ENCODE measurements around the gene ZDHHC7.
"Not testable (repeated sequence)": the region's sequence is repeated elsewhere in the genome, so short reads cannot be mapped to it uniquely, and the experiment has no call there.

The ZDHHC7 gene

DNA sequence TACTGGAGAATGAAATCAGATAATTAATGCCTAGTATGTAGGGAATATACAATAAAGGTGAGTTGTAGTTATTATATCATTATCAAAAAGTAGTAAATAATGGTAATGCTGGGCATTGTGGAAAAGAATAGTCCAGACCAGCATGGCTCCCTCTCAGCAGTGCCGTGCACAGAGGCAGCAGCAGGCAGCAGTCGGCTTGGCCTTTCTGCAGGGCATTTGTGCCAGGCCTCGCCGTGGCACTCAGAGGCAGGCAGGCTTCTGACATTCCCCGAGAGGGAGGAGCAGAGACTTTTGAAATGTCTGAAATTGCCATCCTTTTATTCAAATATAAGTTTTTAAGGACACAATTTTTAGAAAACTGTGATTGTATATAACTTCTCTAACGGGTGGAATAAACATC lies 31.3 kb upstream of the ZDHHC7 start:
- no peak for DNase-seq

DNA sequence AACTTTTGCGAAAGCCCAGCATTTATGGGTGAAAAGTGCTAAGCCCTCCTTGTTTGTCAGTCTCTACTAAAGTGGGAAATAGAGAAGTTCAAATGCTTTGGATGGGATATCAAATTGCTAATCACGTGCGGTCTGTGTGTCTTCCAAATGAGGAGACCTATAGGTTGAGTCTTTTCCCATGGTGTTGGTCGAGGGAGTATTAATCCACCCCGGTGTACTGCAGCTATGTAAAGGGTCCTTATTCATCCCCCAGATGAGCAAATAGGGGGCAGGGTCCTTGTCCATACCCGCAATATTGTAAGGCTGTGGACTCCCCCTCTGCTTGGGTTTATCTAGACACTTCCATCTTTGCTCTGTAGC lies 30.8 kb upstream of the ZDHHC7 start:
- no peak for DNase-seq

DNA sequence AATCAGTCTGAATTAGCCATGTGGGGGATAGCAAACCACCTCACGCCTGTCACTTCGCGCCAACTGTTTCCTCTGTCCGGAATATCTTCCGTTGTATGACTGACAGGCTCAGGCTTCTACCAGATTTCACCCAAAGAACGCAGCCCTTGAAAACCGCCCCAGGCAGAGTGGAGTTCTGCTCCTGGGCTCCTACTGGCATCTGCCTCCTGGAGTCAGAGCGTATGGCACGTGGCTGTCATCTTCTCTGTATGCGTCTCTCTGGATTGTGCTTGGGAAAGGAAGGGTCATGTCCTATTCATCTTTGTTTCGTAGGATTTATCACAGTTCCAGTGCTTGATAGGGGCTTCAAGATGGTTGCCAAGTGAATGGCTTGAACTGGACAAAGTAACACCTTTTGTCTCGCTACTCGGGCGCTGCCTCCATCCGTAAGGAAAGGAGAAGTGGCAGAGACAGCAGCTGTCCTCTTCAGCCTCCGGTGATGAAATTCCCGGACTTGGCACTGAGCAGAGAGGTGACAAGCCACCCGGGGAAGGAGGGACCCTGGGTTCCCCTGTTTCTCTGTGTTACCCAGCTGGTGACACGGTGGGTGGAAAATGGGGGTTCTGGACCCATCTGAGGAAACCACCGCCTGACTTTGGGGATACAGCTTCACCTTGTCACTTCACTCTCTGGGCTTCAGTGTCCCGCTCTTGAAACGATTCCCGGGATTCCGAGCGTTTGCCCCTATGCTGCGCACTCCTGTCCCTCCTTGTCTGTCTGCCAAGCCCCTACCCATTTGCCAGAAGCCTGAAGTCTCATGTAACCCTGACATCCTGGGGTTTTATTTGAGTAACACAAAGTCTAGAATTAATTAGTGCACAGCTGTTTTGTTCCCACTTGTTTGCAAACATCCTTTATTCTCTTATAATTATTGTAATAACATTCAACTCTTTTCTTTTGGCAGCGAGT lies 30.2 kb upstream of the ZDHHC7 start:
- DNase-seq = no peak

DNA sequence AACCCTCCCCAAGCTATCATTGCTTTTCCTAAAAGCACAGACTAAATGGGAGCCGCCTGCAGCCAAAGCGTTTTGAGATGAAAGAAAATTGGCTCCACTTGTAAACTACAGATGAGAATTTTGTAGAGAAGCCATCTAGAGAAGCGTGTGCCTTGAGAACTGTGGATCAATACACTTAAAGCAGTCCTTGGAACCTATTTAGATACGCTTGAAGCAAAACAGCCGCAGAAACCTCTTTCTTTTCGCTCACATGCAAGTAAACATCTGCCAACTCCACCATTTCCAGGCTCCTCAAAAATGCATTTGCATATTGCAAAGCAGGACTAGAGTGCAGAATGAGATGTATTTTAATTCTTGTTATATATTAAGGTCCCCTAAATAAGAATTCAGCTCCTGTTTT lies 29.4 kb upstream of the ZDHHC7 start:
- no peak for DNase-seq

DNA sequence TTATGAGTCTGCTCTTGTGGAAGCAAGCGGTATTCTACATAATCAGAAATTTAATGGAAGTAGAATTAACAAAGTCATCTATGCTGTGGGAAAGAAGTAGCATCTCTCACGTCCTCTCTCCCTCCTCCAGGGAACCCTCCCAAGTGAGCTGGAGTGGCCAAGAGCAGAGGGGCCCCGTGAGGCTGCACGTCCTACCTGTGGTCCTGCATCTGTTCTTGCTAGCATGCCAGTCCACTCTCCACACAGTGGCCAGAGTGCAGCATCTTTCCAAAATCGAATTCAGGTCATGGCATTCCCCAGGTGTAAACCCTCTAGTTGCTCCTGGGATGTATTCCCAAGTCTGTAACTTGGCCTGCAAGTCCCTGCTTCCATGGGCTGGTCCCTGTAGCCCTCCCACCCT lies 26.4 kb upstream of the ZDHHC7 start:
- DNase-seq = no peak

DNA sequence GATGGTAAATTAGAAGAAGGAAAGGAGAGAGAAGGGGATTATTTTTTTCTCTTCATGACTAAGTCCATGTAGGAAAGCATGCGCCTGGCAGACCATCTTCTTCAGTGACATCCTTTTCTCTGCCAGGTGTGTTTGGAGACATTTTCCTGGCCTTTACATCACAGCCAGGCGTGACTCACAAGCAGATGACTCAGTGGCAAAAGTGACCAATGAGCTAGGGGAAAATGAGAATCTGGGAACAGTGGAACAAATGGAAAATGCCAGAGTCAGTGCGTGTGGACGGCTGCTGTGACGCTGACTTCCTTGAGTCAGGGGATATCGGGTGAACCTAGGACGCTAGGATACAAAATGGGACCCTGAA lies 25.7 kb upstream of the ZDHHC7 start:
- DNase-seq = peak in 1 of 2 donors; percentile 22

DNA sequence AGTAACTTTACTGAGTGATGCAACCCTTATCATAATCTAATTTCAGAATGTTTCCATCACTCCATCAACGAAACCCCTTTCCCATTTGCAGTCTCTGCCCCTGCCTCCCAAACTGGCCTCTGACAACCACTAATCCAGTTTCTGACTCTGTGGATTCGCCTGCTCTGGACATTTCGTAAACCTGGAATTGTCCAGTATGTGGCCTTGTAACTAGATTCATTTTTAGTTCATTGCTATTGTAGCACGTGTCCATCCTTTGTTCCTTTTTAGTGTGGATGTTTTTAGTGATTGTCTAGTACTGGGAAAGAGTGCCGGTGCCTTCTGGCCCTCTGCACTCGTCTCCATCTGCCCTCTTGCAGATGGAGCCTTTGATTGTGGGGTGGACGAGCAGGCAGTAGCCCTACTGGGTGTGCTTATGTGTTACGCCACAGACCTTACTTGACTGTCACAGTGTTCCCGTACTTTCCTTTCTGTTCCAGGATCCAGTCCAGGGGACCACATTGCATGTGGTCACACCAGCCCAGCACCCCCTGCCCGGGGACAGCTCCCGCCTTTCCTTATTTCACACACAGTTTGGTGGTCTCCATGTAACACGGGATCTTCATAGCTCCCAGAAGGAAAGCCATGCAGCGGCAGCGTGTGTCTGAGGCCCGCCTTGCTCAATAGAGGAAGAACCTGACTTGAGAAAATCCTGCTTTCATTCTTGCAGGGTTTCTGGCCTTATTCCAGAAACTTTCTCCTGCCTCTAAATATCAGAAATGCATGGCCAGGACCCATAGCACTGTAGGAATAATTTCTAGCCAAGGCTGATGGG lies 25.1 kb upstream of the ZDHHC7 start:
- no peak for DNase-seq

DNA sequence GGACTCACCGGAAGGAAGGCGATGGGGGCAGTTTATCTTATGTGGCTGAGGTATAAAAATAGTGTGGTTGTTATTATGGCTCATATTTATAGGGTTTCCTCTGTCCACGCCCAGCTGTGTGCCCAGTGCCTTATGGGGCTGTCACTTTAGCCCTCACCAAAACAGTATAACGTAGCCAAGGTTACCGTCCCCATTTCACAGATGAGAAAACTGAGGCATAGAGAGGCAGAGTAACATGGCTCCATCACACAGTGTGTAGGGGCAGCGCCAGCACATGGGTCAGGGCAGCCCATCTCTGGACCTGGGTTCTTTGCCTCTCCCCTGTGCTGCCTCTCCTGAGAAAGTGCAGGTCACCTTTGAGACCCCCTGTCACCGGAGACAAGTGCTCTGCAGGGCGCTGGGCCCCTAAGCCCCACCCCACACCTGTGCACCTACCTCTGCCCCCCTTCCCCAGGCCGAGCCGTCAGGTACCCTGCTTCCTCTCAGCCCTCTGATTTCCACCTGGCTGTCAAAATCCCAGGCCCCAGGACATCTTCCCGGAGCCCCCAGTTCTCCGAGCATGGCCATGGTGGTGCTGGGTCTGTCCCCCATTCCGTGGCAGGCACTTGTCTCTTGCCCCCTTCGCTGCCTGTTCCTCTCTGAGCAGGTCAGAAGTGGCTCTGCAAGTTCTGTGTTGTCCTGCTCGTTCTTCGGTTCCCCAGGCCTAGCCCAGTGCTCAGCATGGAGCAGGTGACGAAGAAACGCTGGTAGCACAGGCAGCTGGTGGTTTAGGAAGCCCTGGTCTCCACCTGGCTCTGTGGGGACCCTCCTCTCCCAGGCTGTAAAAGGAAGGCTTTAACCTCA lies 23.5 kb upstream of the ZDHHC7 start:
- no peak for DNase-seq

DNA sequence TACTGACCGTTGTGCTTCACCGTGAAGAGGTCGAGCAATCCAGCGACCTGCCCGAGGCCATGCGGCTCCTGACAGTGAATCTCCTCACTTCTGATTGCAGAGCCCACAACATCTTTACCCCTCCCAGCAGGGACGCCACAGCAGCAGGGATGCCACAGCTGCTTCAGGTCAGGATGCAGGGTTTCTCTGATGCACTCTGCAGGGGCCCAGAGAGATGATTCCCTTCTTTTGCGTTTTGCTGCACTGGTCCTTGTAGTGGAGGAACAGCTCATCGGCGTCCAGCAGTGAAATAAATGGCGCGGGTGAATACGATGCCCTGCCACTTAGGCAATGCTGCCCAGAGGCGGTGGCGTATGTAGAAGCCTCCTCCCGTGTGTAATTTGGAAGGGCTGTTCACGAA lies 21.8 kb upstream of the ZDHHC7 start:
- no peak for DNase-seq

DNA sequence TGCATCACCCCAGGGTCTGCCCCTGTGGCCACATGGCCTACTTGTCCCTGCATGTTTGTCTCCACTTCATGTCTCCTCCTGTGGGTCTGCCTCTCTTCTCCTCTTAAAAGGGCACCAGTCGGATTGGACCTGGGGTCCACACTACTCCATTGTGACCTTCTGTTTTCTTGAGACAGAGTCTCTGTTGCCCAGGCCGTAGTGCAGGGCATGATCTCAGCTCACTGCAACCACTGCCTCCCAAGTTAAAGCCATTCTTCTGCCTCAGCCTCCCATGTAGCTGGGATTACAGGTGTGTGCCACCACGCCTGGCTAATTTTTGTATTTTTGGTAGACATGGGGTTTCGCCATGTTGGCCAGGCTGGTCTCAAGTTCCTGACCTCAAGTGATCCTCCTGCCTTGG lies 20.9 kb upstream of the ZDHHC7 start:
- not testable (repeated sequence) for DNase-seq

DNA sequence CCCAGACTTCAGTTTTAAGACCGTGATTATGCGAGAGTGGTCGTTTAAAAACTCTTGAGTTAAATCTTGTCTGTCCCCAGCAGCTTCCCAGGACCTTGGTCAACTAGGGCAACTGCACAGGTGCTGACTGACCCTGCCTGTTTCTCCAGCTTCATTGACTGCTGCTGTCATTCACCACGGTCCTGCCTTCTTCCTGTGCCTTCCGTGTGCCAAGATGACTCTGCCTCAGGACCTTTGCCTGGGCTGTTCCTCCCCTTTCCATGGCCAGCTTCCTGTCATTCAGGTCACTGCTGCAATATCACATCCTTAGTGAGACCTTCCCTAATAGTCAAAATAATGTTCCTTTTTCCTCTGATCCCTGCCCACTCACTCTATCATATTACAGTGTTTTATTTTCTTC lies 20.1 kb upstream of the ZDHHC7 start:
- no peak for DNase-seq

DNA sequence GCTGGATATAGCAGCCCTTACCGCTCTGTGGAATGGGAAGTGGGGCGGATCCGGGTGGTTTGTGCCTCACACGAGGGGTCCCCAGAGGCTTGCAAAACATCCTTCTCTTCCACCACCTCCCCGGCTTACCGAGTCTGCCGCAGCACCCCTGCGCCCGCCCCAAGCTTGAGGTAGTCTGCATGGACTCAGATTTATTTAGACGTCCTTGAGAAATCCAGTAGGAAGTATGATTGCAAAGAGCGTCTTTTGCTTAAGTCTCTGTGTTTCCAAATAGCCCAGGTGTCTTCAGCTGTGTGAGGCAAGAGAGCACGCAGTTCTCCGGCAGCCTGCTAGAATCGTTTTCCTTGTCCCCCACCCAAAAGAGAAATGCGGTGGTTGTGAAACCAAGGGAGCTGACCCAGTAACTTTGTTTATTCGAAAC lies 18.7 kb upstream of the ZDHHC7 start:
- DNase-seq = no peak

DNA sequence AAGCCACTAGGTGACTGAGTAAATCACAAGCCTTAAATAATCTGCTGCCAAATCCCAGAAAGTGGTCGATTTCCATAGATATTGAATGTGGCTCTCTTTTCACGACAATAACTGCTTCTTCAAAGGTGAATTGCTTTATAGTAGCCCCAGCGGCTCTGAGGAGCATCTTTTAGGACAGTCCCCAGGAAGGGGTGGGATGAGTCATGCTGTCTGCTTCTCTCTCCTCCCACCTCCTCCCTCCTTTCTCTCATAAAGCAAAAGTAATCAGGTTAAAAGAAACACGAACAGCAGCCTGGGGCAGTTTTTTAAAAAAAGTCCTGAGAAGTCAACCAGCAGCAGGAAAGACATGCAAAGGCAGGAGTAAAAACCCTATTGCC lies 18.1 kb upstream of the ZDHHC7 start:
- DNase-seq = peak; percentile 51 to 69

DNA sequence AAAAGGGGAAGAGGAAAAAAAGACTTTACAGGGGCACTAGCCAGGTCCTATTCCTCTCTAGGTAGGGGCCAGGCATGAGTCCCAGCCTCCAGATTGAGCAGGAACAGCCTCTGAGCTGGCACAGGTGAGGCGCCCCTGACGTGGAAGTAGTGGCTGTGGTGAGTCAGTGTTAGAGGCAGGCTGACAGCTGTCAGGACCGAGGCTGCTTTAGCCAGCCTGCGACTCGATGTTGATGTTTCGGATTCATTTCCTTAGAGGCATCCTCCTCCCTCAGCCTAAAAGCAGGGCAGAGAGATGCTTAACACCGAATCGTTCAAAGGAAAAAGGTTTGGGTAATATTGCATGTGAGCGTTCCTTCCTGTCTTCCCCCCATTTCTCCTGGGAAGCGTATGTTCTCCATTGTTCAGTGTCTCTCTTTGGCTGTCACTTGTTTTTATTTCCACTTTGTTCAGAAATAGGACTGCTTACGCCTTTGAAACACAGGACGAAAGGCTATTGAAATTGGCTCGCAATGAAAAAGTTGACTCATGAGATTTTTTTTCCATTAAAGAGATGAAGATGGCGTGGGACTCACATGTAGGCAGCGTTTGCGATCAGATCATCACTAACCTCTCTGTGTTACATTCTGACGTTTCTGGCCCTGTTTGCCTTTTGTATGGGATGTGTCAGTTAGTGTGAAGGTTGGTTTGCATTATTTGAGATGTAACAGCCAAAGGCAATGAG lies 17.5 kb upstream of the ZDHHC7 start:
- peak; percentile 74 to 77 for DNase-seq

DNA sequence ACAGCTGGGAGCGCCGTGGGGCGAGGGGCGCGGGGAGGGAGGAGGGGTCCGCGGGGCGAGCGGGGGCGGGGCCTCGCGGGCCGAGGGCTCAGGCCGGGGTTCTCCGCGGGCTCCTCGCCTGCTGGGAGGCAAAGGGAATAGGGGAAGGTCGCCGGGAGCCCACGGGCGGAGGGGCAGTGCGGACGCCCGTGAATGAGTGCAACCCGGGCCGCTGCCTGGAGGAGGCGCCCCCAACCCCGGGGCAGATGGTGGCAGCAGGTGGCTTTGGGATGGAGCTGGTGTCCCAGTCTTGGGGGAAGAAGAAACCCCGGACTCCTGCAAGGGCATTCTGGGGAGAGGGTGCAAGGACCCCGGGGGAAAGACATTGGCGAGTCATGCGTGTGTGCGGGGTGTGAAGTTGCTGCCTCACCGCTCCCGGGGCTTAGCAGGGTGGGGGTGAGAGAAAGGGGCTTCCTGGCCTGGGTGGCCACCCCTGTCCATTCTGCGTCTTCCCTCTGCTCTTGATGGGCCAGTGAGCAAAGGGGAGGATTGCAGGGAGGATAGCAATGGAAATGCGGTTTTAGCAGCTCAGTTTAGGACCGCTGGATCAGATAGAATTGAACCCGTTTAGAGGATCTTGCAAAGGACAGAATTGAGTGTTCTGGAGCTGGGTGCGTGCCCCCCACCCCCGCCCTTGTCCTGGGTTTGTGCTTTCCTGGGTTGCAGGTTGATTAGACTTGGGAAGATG lies 16.8 kb upstream of the ZDHHC7 start:
- DNase-seq = peak; percentile 33 to 38

DNA sequence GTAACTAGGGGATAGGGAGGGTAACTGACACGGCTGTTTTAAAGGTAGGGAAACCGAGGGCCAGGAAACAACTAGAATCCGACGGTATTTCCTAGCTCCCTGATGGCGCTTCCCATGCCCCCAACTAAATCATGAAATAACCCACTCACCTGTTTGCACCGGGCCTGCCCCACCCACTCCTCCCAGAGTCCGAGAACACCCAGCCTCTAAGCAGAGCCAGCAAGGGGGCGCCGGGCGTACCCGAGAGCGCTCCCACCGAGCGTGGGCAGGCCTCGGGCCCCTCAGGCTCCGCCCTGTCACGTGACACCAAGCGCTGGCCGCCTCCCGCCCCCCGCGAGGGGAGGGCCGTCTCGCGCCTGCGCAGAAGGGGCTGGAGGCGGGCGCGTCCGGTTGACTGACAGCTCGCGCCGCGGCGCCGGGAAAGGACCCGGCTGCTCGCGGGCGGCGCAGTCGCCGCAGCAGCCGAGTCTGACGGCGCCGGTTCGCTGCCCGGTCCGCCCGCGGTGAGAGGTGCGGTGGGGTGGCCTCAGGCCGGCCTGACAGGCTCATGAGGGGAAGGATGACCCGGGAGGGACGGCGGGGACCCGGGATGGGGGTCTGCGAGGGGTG lies 16.1 kb upstream of the ZDHHC7 start, which contains the start of gene KIAA0513:
Gene KIAA0513 (plus strand): TSS at position 447 of the 609 bp plus-strand sequence. CDS start 39,277 bp downstream, outside the sequence.
- peak; percentile 96 to 97 for DNase-seq

DNA sequence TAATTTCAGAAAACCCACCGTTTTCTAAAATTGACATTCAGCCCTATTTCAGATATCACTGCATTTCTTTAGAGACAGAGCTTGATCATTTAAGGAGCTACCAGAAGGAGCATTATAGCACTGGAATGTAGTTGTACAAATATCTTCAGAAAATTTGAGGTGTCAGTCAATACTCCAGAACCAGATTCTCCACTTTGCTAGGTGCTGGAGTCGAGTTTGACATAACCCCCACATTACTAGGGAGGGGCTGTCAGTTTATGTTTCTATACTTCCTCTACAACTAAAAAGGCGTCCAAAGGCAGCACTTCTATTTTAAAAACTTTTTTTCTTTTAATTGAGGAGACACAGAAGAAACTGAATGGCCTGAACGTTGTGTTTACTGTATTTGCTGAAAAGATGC lies 15.4 kb upstream of the ZDHHC7 start:
- DNase-seq = no peak

DNA sequence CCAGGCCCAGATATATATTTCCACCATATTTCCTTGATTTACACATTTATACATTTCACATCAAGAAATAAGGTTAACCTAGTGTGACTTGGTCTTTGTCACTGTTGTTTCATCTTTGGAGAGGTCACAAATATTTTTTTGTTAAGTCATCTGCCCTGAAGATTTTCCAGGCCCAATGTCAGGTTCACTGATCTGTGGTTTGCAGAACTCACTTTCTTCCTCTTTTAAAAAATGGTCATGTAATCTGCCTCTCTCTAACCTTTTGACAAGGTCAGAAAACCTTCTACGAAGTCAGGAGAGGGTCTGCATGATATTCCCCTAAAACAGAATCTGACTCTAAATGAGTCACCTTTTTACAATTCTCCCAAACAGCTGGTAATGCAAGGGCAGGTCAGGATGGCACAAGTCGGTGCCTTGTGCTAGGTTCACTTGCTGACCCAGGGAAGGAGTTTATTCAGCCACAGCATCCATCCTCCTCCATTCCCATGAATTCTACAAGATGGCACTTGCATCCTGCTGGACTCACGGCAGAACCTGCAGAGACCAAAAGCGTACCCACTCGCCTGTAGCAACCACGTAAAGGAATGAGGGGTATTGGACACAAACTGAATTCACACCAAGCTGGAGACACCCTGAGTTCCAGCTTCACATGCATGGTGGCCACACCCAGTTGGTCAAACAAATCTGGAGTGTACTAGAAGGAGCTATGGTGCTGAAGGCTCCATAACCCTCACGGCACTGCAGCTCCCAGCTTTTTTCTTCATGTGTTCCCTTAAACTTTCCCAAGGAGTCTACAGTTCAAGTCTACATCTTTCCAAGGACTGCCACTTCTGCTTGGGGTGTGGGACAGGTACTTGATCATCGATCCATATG lies 14.7 kb upstream of the ZDHHC7 start:
- DNase-seq = no peak

DNA sequence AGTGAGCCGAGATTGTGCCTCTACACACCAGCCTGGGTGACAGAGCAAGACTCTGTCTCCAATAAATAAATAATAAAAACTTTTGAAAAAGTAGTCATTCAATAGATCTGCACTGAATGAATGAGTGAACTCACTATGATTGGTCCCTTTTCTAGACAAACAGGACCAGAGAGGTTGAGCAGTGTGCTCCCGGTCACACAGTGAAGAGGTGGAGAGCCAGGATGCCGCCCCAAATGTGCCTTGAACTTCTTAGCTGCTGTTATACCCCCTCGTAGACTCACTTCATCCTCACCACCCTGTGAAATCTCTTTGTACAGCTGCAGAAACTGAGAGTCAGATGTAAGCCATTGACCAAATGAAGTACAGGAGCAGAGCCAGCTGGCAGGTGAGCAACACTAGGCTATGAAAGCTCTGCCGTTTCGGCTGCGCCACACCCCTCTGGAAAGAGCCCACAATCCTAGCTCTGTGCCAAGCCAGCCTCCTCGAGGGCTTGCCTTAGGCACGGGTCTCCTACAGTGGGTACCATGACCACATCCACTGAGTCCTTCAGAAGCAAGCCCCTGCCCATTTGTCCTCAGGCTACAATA lies 8.4 kb upstream of the ZDHHC7 start:
- no peak for DNase-seq
